K562 (cell line): ENCODE data around the gene RIOX2. TPM values are rescaled to one million over a fixed set of nuclear protein-coding genes. Genes with fewer than 3 reads are reported as not detected.

ENCODE experiments used
- CREB3L1 ChIP-seq: fragments of 450-650 bp; IDR thresholded peaks from 2 replicates; pipeline ENCODE4 v1.6.1; 2014; ENCODE audit warnings: low read depth, mild to moderate bottlenecking, moderate library complexity, borderline replicate concordance
- DDX20 ChIP-seq: fragments of 450-650 bp; IDR thresholded peaks from 2 replicates; pipeline ENCODE4 v1.6.1; 2016; ENCODE audit warnings: missing genetic modification characterization, low read depth, mild to moderate bottlenecking, missing compliant biosample characterization, moderate library complexity
- EP400 ChIP-seq: fragments of 450-650 bp; IDR thresholded peaks from 2 replicates; pipeline ENCODE4 v1.6.1; 2017; ENCODE audit warnings: antibody characterized with exemption, mild to moderate bottlenecking, moderate library complexity
- FOXP1 ChIP-seq: sonication (generic); formaldehyde crosslinking; IDR thresholded peaks from 2 replicates; pipeline ENCODE4 v1.8.0; 2022; ENCODE audit warnings: mild to moderate bottlenecking, missing genetic modification reagents
- HNRNPL ChIP-seq: fragments of 200-400 bp; formaldehyde crosslinking; IDR thresholded peaks from 2 replicates; pipeline ENCODE4 v1.6.1; 2017; ENCODE audit warnings: low read depth, mild to moderate bottlenecking, low read length
- JUND ChIP-seq, 2 experiments: IDR thresholded peaks; 2 replicates in 1 of 2; 3 replicates in 1 of 2; pipeline ENCODE4 v1.6.1; 2011; ENCODE audit warnings: borderline replicate concordance in 2 of 2, low read depth in 2 of 2, low read length in 2 of 2, improper control_type of control experiment in 1 of 2, missing biosample characterization in 1 of 2, missing genetic modification characterization in 1 of 2, missing genetic modification reagents in 1 of 2
- KDM5B ChIP-seq: fragments of 200-600 bp; sonication (generic); IDR thresholded peaks from 2 replicates; pipeline ENCODE4 v1.6.1; 2012; ENCODE audit warnings: low read depth, mild to moderate bottlenecking, moderate library complexity, low read length, control low read depth, inconsistent platforms; ENCODE audit not compliant: insufficient replicate concordance
- LARP7 ChIP-seq: fragments of 450-650 bp; IDR thresholded peaks from 2 replicates; pipeline ENCODE4 v1.6.1; 2016
- MEF2A ChIP-seq: IDR thresholded peaks from 2 replicates; pipeline ENCODE4 v1.6.1; 2011; ENCODE audit warnings: low read depth, mild to moderate bottlenecking, low read length, moderate library complexity; ENCODE audit not compliant: control insufficient read depth
- MXI1 ChIP-seq: IDR thresholded peaks from 2 replicates; pipeline ENCODE4 v1.6.1; 2011; ENCODE audit warnings: low read depth, mild to moderate bottlenecking, improper control_type of control experiment, low read length
- POLR2A ChIP-seq: fragments of 450-650 bp; conservative IDR thresholded peaks from 2 replicates; pipeline ENCODE4 v1.6.1; 2016
- RBBP5 ChIP-seq: fragments of 200-600 bp; sonication (generic); IDR thresholded peaks from 2 replicates; pipeline ENCODE4 v1.6.1; 2012; ENCODE audit warnings: borderline replicate concordance, mild to moderate bottlenecking, low read length, control low read depth, inconsistent platforms; ENCODE audit not compliant: insufficient read depth, poor library complexity, severe bottlenecking
- THAP12 ChIP-seq: fragments of 250-450 bp; sonication (Bioruptor Pico); IDR thresholded peaks from 2 replicates; pipeline ENCODE4 v1.9.0; 2021; ENCODE audit warnings: mild to moderate bottlenecking, inconsistent platforms
- YY1 ChIP-seq, 3 experiments: IDR thresholded peaks; 2 replicates each; pipeline ENCODE4 v1.6.1; 2011; ENCODE audit warnings: low read length in 2 of 3, mild to moderate bottlenecking in 2 of 3, moderate library complexity in 2 of 3, borderline replicate concordance in 1 of 3, control low read depth in 1 of 3, low read depth in 1 of 3; ENCODE audit not compliant: insufficient read depth in 3 of 3, insufficient replicate concordance in 2 of 3, control insufficient read depth in 1 of 3, insufficient read length in 1 of 3; ENCODE audit errors: extremely low read depth in 1 of 3
- ZNF354B ChIP-seq: fragments of 250-450 bp; sonication (Bioruptor Pico); IDR thresholded peaks from 2 replicates; pipeline ENCODE4 v1.4.0; 2020
- ZNF57 ChIP-seq: fragments of 450-650 bp; formaldehyde crosslinking; IDR thresholded peaks from 2 replicates; pipeline ENCODE4 v1.4.0; 2020; ENCODE audit warnings: mild to moderate bottlenecking, moderate library complexity
- ZNF778 ChIP-seq: fragments of 450-650 bp; formaldehyde crosslinking; IDR thresholded peaks from 2 replicates; pipeline ENCODE4 v1.4.0; 2020; ENCODE audit warnings: mild to moderate bottlenecking, moderate library complexity
- polyA plus RNA-seq, 8 experiments: library from polyadenylated mRNA; depleted of rRNA in 4 of 8; stranded (reverse) in 5 of 8; unstranded in 3 of 8; fragments of >200 nt; fragmentation: Nextera tagmentation in 2 of 8; fragmentation: Illumina TruSeq in 1 of 8; extraction: Ambion mirVana in 2 of 8; extraction: Trizol in 1 of 8; gene quantifications; 2 replicates each; pipeline versions ENCODE4 v1.2.1 to v1.2.3, GENCODE V29; 2011 to 2014; ENCODE audit warnings: inconsistent platforms in 1 of 8, missing spikeins in 1 of 8
- total RNA-seq, 7 experiments: library from RNA; depleted of rRNA in 6 of 7; stranded (reverse); fragments of >200 nt in 6 of 7; fragmentation: Illumina TruSeq in 2 of 7; extraction: Trizol in 2 of 7; gene quantifications; 2 replicates each; pipeline versions ENCODE4 v1.2.1 to v1.2.3, GENCODE V29; 2011 to 2021; ENCODE audit warnings: low replicate concordance in 1 of 7

Gene RIOX2
- total and polyA plus RNA-seq, 9 of the 15 experiments (the other 6 are each of a cell fraction or from before 2014, with no cell fraction given), result 22.2 to 56.0 (median 32.6) TPM

GRCh38 chr3:97971679-97972567, at the start of gene RIOX2 (continued):
- TF ChIP-seq ZNF57 (CRISPR knock-in tag) (no peak), CREB3L1 (peak; percentile 51; the same call in 1 of the 2 replicates), POLR2A (peak; percentile 63; the same call in 1 of the 2 replicates), KDM5B (peak; percentile 51), MEF2A (no peak), FOXP1 (CRISPR knock-in tag) (no peak), HNRNPL (peak; percentile 63; the same call in 1 of the 2 replicates), DDX20 (tag) (no peak), MXI1 (peak; percentile 73; the same call in 1 of the 2 replicates), RBBP5 (peak; percentile 68), YY1 (IDR thresholded peaks at IDR 0.05; ENCODE audit: borderline replicate concordance in 1 of 3, control insufficient read depth in 1 of 3, extremely low read depth in 1 of 3, insufficient read depth in 3 of 3, insufficient read length in 1 of 3, insufficient replicate concordance in 2 of 3, low read depth in 1 of 3, low read length in 2 of 3) (peak in 1 of 3 experiments; percentile 53), ZNF354B (CRISPR knock-in tag) (no peak), EP400 (peak; percentile 85), LARP7 (no peak), ZNF778 (CRISPR knock-in tag) (no peak), THAP12 (CRISPR knock-in tag) (no peak), JUND (IDR thresholded peaks at IDR 0.05; ENCODE audit: borderline replicate concordance, low read depth, low read length) (no peak), JUND (tag; IDR thresholded peaks at IDR 0.05; ENCODE audit: borderline replicate concordance, low read depth, low read length) (no peak)
